Body of pancreas (tissue), 4 donors: ENCODE measurements around the gene RBBP4. TPM values are rescaled to one million over a fixed set of nuclear protein-coding genes. Genes with fewer than 3 reads are reported as not detected.
"Not testable (repeated sequence)": the region's sequence is repeated elsewhere in the genome, so short reads cannot be mapped to it uniquely, and the experiment has no call there.

ENCODE experiments used
- ATAC-seq: fragments of 150-250 bp; one replicate; pipeline ENCODE4 v1.9.1; 2016
- DNase-seq, 4 donors: peaks; one replicate each; pipeline ENCODE4 v3.0.0-alpha.2; 2019
- H3K27ac ChIP-seq, 4 donors: fragments of 200-600 bp; sonication (generic); 1 replicate in 3 of 4; 2 replicates in 1 of 4; pipeline versions ENCODE4 v1.5.1 to v1.6.1; 2016 to 2019; ENCODE audit warnings: mild to moderate bottlenecking in 1 of 4, mixed read lengths in 1 of 4, moderate library complexity in 1 of 4
- H3K27me3 ChIP-seq, 2 donors: fragments of 200-600 bp; sonication (generic); one replicate each; pipeline ENCODE4 v1.6.0; 2016; ENCODE audit warnings: mild to moderate bottlenecking in 1 of 2
- H3K36me3 ChIP-seq, 2 donors: fragments of 200-600 bp; sonication (generic); replicated peaks in 1 of 2; 2 replicates each; pipeline ENCODE4 v1.5.1; 2016; ENCODE audit warnings: low read depth in 2 of 2; ENCODE audit not compliant: insufficient read depth in 1 of 2
- H3K4me1 ChIP-seq: fragments of 200-600 bp; sonication (generic); one replicate; pipeline ENCODE4 v1.6.0; 2016
- H3K4me3 ChIP-seq, 2 donors: fragments of 200-600 bp; sonication (generic); 1 replicate in 1 of 2; 2 replicates in 1 of 2; pipeline ENCODE4 v1.5.1; 2016 to 2019
- H3K9me3 ChIP-seq, 3 donors: fragments of 200-600 bp; sonication (generic); 1 replicate in 2 of 3; 2 replicates in 1 of 3; pipeline ENCODE4 v1.5.1; 2016
- POLR2A ChIP-seq, 3 donors: fragments of 450-650 bp; IDR thresholded peaks; one replicate each; pipeline ENCODE4 v1.6.1; 2016; ENCODE audit warnings: antibody characterized with exemption in 3 of 3, mild to moderate bottlenecking in 2 of 3
- WGBS, 2 donors: methylation state at CpG; one replicate each; pipeline ENCODE4 v1.1.5; 2017; 5-methylcytosine and 5-hydroxymethylcytosine counted together
- intact Hi-C: fragments of 100-400 bp; cut with DNase I; formaldehyde crosslinking; loops from one replicate; pipeline ENCODE4 v1.15.1; 2023
- total RNA-seq, 2 donors: library from RNA; depleted of rRNA; stranded (reverse); fragments of >200 nt; gene quantifications; one replicate each; pipeline ENCODE4 v1.1.0, GENCODE V29; 2016
- TF ChIP-seq, protein P1 (sequence below), 7 experiments: fragments of 450-650 bp in 4 of 7; fragments of 200-600 bp in 3 of 7; sonication (generic) in 3 of 7; IDR thresholded peaks; one replicate each; pipeline ENCODE4 v1.5.1; 2016 to 2019; ENCODE audit warnings: antibody characterized with exemption in 7 of 7

RBBP4 gene
- total RNA-seq, 2 donors from 2014 or later = 40.2 to 63.8 TPM

GRCh38 chr1:32626176-32626575 is 24.8 kb upstream of the RBBP4 start:
- no peak for ATAC-seq
- TF ChIP-seq POLR2A (IDR thresholded peaks at IDR 0.05) = no peak
- TF ChIP-seq, protein P1, sequence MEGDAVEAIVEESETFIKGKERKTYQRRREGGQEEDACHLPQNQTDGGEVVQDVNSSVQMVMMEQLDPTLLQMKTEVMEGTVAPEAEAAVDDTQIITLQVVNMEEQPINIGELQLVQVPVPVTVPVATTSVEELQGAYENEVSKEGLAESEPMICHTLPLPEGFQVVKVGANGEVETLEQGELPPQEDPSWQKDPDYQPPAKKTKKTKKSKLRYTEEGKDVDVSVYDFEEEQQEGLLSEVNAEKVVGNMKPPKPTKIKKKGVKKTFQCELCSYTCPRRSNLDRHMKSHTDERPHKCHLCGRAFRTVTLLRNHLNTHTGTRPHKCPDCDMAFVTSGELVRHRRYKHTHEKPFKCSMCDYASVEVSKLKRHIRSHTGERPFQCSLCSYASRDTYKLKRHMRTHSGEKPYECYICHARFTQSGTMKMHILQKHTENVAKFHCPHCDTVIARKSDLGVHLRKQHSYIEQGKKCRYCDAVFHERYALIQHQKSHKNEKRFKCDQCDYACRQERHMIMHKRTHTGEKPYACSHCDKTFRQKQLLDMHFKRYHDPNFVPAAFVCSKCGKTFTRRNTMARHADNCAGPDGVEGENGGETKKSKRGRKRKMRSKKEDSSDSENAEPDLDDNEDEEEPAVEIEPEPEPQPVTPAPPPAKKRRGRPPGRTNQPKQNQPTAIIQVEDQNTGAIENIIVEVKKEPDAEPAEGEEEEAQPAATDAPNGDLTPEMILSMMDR (IDR thresholded peaks at IDR 0.05) = no peak
- DNase-seq = no peak
- Histone ChIP-seq H3K9me3 (no peaks in the 10 kb centered on the region), H3K4me3 (no peak overlapping the region), H3K36me3 (no peaks in the 10 kb centered on the region), H3K27me3 (no peaks in the 10 kb centered on the region), H3K4me1 (no peaks in the 10 kb centered on the region), H3K27ac (no peak overlapping the region)
- intact Hi-C loops = no loop called here
- WGBS, 2 donors = 93 to 94% methylated on average over 1 of the region's 1 CpG

DNA sequence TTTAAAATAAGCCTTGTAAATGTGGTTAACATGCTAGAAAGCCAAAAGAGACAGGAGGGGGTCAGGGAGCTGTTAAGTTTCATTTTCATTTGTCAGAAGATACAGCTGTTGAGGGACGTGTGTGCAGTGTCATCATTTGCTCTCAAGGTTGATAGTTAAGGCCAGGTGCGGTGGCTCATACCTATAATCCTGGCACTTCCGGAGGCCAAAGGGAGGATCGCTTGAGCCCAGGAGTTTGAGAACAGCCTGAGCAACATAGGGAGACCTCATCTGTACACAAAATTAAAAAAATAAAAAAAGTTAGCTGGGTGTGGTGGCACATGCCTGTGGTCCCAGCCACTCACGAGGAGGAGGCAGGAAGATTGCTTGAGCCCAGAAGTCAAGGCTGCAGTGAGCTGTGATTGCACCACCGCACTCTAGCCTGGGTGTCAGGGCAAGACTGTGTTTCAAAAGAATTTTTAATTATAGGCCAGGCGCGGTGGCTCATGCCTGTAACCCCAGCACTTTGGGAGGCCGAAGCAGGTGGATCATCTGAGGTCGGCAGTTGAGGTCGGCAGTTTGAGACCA is 23.3 kb upstream of the RBBP4 start:
- Histone ChIP-seq H3K9me3 (no peaks in the 10 kb centered on the region), H3K27ac (no peak overlapping the region), H3K27me3 (no peaks in the 10 kb centered on the region), H3K4me3 (no peak overlapping the region), H3K36me3 (peaks cover 0 to 2% of the 10 kb centered on the region in 2 donors), H3K4me1 (no peaks in the 10 kb centered on the region)
- ATAC-seq (no peak), DNase-seq (no peak)
- WGBS, 2 donors = 81 to 88% methylated on average over 11 of the region's 11 CpGs
- intact Hi-C loops = no loop called here
- TF ChIP-seq, protein P1 (IDR thresholded peaks at IDR 0.05) = no peak
- no peak for TF ChIP-seq POLR2A (IDR thresholded peaks at IDR 0.05)

DNA sequence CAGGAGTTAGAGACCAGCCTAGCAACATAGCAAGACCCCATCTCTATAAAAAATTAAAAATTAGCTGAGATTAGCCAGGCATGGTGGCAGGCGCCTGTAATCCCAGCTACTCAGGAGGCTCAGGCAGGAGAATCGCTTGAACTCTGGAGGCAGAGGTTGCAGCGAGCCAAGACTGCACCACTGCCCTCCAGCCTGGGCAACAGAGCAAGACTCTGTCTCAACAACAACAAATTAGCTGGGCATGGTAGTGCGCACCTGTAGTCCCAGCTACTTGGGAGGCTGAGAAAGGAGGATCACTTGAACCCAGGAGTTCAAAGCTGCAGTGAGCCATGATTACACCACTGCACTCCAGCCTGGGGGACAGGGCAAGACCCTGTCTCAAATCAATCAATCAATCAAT is 20.8 kb upstream of the RBBP4 start:
- H3K9me3 ChIP-seq, H3K4me1 ChIP-seq, H3K27ac ChIP-seq, DNase-seq, H3K36me3 ChIP-seq, intact Hi-C loops, H3K27me3 ChIP-seq, H3K4me3 ChIP-seq, ATAC-seq: not testable (repeated sequence)
- WGBS, 2 donors = 95 to 100% methylated on average over 3 to 4 of the region's 4 CpGs

DNA sequence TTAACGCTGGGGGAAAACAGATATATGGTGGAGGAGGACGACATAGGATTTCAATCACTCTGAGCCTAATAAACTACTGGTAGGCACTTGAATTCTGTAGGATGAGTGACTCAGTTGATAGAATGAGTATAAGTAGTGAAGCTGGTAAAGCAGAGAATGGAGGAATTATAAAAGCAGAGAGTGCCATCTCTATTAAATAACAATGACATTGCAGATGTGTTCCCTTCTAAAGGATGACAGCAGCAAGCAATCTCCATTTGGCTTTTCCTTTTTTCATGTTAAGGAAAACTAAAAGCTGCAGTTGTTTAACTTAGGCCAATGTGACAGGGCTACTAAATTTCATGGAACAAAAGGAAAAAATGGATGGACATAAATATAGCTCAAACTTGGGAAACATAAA is 18.2 kb upstream of the RBBP4 start:
- no peaks in the 10 kb centered on the region for H3K9me3 ChIP-seq
- intact Hi-C loops = no loop called here
- TF ChIP-seq, protein P1 (IDR thresholded peaks at IDR 0.05) = no peak
- no peak for DNase-seq
- no peaks in the 10 kb centered on the region for H3K4me1 ChIP-seq
- H3K27me3 ChIP-seq = no peaks in the 10 kb centered on the region
- H3K27ac ChIP-seq = no peak overlapping the region
- peaks cover 0 to 3% of the 10 kb centered on the region in 2 donors for H3K36me3 ChIP-seq
- no peak for ATAC-seq
- H3K4me3 ChIP-seq = no peak overlapping the region
- 80 to 82% methylated on average over 2 of the region's 2 CpGs for WGBS, 2 donors

- peaks cover 0 to 3% of the 10 kb centered on the region in 2 donors for H3K36me3 ChIP-seq
- no peak overlapping the region for H3K27ac ChIP-seq
- no peak for DNase-seq
- TF ChIP-seq, protein P1 (IDR thresholded peaks at IDR 0.05) = no peak
- TF ChIP-seq POLR2A (IDR thresholded peaks at IDR 0.05) = no peak
- no peaks in the 10 kb centered on the region for H3K9me3 ChIP-seq
- 94 to 96% methylated on average over 8 of the region's 8 CpGs for WGBS, 2 donors
- H3K4me1 ChIP-seq = no peaks in the 10 kb centered on the region
- no peak for ATAC-seq
- intact Hi-C loops = no loop called here
- no peak overlapping the region for H3K4me3 ChIP-seq
- no peaks in the 10 kb centered on the region for H3K27me3 ChIP-seq
Measured at GRCh38 chr1:32635508-32636277, 15.3 kb upstream of the RBBP4 start.
